GM12864 (cell line): ENCODE results near the gene FCN3.

ENCODE experiments used
- DNase-seq: peaks from one replicate; pipeline ENCODE4 v3.0.0-alpha.2; 2011; ENCODE audit warnings: low read depth
- H3K4me3 ChIP-seq: 2 replicates; pipeline ENCODE4 v1.5.1; 2011; ENCODE audit warnings: mild to moderate bottlenecking, low read depth, low read length, control low read depth
- CTCF ChIP-seq: IDR thresholded peaks from 2 replicates; pipeline ENCODE4 v1.5.1; 2011; ENCODE audit warnings: low read depth, mild to moderate bottlenecking, moderate library complexity, low read length, control low read depth, inconsistent platforms; ENCODE audit errors: missing control alignments

FCN3 gene

DNA sequence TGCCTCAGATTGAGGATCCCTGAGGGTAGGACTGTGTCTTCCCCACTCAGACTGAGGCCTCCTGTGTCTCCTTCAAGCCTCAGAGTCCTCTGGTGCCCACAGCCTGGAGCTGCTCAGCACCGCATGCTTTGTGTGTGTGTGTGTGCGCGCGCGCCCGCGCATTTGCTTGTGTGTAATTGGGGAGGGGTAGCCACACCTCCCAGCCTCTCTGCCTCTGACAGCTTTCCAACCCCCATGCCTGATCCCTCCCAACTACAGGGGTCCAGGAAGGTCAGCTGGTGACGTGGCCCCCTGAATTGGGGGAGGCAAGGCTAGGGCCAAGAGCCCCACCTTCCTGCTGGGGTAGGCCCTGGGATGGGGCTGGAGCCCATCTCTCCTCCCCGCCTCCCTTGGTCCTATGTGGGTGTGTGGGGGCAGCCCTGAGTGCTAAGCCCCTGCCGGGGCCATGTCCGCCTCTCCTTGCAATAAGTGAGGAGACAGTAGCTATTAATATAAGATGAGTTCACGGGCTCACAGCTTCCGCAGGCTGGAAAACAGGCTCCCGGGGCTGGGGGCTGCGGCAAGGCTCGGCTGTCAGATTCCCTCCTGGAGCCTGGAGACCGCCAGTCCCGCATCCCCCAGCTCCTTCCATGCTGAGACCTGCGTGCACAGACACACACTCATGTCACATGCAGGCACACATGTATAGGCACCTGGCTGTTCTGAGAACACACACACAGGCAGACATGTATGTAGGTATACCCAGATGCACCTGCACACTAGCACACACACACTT is 24.8 kb upstream of the FCN3 start:
- no peak for DNase-seq
- no peak for TF ChIP-seq CTCF
- H3K4me3 ChIP-seq: no peak overlapping the region

DNA sequence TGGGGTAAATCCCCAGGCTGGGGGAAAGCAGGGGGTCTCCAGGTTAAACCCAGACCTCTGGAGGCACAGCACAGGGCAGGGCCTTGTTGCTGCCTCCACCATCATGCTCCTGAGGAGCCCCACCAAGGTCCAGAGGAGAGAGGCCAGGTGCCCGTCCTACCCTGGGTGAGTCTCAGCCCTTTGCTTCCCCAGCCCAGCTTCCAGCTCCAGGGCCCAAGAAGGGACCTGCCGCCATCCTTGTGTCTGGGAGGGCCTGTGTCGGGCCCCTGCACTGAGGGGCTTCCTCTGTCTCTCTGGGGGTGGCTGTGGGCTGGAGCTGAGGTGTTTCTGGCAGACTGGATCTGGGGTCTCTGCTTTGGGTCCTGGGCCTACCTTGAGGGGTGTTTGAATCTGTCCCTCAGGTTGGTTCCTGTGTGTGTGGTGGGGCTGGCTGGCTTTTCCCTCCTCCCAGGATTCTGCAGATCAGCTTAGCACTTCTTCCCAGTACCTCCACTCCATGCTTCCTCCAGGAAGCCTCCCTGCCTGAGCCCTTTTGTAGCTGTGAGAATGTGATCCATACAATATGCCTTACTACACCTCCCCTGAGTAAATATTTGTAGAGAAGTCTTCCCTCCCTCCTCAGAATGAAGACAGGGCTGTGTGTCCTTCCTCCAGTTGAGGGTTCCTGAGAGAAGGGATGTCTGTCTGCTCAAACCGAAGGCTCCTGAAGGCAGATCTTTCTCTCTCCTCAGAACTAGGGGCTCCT is 24.0 kb upstream of the FCN3 start:
- H3K4me3 ChIP-seq: no peak overlapping the region
- no peak for DNase-seq
- TF ChIP-seq CTCF: no peak

GRCh38 chr1:27397749-27398148 is 23.1 kb upstream of the FCN3 start:
- no peak for TF ChIP-seq CTCF
- no peak overlapping the region for H3K4me3 ChIP-seq
- DNase-seq: no peak

- no peak overlapping the region for H3K4me3 ChIP-seq
- TF ChIP-seq CTCF: no peak
- DNase-seq: no peak
These were observed 22.5 kb upstream of the FCN3 start for GRCh38 chr1:27397110-27397509.

GRCh38 chr1:27395441-27396195 is 21.0 kb upstream of the FCN3 start:
- no peak for DNase-seq
- peak; percentile 89 for TF ChIP-seq CTCF
- H3K4me3 ChIP-seq: no peak overlapping the region

- no peak overlapping the region for H3K4me3 ChIP-seq
- DNase-seq: no peak
- no peak for TF ChIP-seq CTCF
These were observed 20.3 kb upstream of the FCN3 start for GRCh38 chr1:27394925-27395324.
